ENCODE results near the gene ATG3. TPM values are rescaled to one million over a fixed set of nuclear protein-coding genes. Genes with fewer than 3 reads are reported as not detected.
A peak's percentile ranks its signal among the peaks of the same experiment; 100 is the strongest.
"Not testable (repeated sequence)": the region's sequence is repeated elsewhere in the genome, so short reads cannot be mapped to it uniquely, and the experiment has no call there.

ATG3 gene
- polyA plus RNA-seq, 1 experiment: 60.7 TPM

DNA sequence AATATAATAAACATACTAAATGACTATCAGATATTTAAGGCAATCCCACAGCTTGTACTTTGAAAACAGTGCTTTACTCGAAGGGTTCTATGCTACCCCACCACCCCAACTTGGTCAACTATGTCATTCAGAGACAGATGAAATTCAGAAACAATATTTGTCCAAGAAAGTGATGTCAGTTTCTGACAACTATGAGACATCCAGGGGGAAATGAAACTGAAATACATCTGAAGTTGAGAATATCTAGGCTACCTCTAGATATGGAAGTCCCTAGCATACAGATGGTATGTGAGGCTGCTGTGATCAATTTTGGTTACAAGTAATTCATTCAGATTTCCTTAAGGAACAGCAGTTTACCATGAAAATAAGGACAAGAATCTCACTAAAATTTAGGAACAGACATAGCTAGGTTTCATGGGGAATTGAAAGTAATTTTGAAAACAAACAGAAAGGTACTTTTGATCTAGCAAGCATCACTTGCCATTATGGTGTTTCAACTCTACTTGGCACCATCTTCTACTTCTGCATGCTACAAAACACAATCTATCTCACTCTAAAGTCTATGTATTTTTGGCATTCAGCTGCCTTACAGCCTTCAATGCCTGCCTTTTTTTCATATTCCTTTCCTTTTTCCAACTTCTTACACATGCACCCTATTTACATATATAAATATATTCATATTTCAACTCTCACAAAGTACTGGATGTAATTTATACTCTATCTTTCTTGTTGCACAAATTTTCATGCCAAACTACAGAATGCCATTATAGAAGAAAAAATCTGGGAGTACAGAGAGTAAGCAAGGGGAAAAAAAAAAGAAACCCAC lies 21.7 kb downstream of the ATG3 start:
- Histone ChIP-seq H3K9me3 (ENCODE audit: control insufficient read depth, insufficient read depth, low read length) (no peaks in the 10 kb centered on the region), H3K27ac (ENCODE audit: low read depth, low read length) (no peak overlapping the region), H3K4me3 (ENCODE audit: low read depth, low read length) (no peak overlapping the region), H3K27me3 (ENCODE audit: control insufficient read depth, insufficient read depth, low read length) (no peaks in the 10 kb centered on the region)
- TF ChIP-seq, protein P1, sequence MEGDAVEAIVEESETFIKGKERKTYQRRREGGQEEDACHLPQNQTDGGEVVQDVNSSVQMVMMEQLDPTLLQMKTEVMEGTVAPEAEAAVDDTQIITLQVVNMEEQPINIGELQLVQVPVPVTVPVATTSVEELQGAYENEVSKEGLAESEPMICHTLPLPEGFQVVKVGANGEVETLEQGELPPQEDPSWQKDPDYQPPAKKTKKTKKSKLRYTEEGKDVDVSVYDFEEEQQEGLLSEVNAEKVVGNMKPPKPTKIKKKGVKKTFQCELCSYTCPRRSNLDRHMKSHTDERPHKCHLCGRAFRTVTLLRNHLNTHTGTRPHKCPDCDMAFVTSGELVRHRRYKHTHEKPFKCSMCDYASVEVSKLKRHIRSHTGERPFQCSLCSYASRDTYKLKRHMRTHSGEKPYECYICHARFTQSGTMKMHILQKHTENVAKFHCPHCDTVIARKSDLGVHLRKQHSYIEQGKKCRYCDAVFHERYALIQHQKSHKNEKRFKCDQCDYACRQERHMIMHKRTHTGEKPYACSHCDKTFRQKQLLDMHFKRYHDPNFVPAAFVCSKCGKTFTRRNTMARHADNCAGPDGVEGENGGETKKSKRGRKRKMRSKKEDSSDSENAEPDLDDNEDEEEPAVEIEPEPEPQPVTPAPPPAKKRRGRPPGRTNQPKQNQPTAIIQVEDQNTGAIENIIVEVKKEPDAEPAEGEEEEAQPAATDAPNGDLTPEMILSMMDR (IDR thresholded peaks at IDR 0.05; ENCODE audit: low read depth, low read length): no peak
- CTCF ChIA-PET: interaction anchor here (0.6 to 1.3 kb wide), 3 partner anchors 11 to 572 kb away, joined by 3 read pairs; partner anchors contain the start of gene SLC9C1
- POLR2A ChIA-PET: no interaction called here
- no peak for DNase-seq (ENCODE audit: low read depth, low spot score)

DNA sequence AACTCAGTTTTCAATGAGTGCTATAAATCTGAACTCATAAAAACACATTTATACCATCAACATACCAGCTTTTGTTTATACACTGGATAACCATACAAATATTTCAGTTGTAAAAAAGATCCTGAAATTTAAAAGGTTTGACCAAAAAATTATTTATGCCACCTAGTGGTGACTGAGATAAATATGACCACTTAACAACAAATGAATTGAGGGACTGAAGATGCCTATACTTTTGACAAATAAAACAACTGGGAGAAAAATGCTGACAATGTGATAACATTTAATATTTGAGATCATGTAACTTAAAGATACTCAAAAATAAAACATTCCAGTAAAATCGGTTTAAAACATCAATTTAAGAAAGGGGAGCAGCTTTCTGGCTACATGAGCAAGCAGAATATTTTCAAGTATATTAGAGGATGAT lies 30.4 kb downstream of the ATG3 start:
- H3K27ac ChIP-seq (ENCODE audit: low read depth, low read length): no peak overlapping the region
- CTCF ChIA-PET: interaction anchor here (0.6 to 1.6 kb wide), 16 partner anchors 11 to 420 kb away, joined by 3 to 57 read pairs (median 4); partner anchors contain the start of genes ATG3, SLC35A5 and SLC9C1
- TF ChIP-seq, protein P1 (IDR thresholded peaks at IDR 0.05; ENCODE audit: low read depth, low read length): peak; percentile 53
- peak; percentile 6 for DNase-seq (ENCODE audit: low read depth, low spot score)
- H3K4me3 ChIP-seq (ENCODE audit: low read depth, low read length): no peak overlapping the region
- no peaks in the 10 kb centered on the region for H3K9me3 ChIP-seq (ENCODE audit: control insufficient read depth, insufficient read depth, low read length)
- POLR2A ChIA-PET: no interaction called here
- H3K27me3 ChIP-seq (ENCODE audit: control insufficient read depth, insufficient read depth, low read length): no peaks in the 10 kb centered on the region

DNA sequence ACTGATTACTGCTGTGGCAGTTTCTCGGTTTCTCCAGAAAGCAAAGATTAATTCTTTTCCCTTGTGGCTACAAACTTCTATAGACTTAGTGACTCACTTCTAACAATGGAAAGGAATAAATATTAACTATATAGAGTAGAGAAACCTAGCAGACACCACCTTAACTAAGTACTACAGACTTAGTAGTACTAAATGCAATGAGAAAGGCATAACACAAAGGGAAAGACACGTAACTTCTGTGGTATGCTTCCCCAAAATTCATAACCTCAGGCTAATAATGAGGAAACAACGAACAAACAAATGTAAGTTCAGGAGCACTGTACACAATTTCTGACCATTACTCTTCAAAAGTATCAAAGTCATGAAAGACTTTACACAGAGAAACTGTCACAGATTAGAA lies 31.2 kb downstream of the ATG3 start:
- ChIA-PET CTCF (interaction anchor here (0.6 to 1.6 kb wide), 14 partner anchors 10 to 419 kb away, joined by 3 to 57 read pairs (median 4); partner anchors contain the start of genes ATG3, SLC35A5 and SLC9C1), POLR2A (no interaction called here)
- H3K27ac ChIP-seq (ENCODE audit: low read depth, low read length): no peak overlapping the region
- H3K9me3 ChIP-seq (ENCODE audit: control insufficient read depth, insufficient read depth, low read length): no peaks in the 10 kb centered on the region
- DNase-seq (ENCODE audit: low read depth, low spot score): no peak
- no peak overlapping the region for H3K4me3 ChIP-seq (ENCODE audit: low read depth, low read length)
- TF ChIP-seq, protein P1 (IDR thresholded peaks at IDR 0.05; ENCODE audit: low read depth, low read length): no peak
- H3K27me3 ChIP-seq (ENCODE audit: control insufficient read depth, insufficient read depth, low read length): no peaks in the 10 kb centered on the region

DNA sequence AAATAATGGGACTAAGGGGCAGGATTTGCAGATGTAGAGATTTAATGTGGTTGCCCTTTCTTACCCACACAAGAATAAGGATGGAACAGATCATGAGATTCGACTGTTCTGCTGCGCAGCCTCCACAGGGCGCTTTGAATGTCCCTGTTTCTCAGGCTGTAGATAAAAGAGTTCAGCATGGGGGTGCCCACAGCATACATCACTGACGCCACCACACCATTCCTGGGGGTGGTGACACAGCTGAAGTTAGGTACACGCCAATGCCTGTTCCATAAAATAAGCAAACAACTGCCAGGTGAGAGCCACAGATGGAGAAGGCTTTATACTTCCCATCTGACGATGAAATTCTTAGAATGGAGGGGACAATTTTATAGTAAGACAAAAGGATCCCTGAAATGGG lies 37.6 kb downstream of the ATG3 start:
- CTCF ChIA-PET; H3K27me3 ChIP-seq (ENCODE audit: control insufficient read depth, insufficient read depth, low read length); H3K4me3 ChIP-seq (ENCODE audit: low read depth, low read length); DNase-seq (ENCODE audit: low read depth, low spot score); H3K27ac ChIP-seq (ENCODE audit: low read depth, low read length); POLR2A ChIA-PET; H3K9me3 ChIP-seq (ENCODE audit: control insufficient read depth, insufficient read depth, low read length): not testable (repeated sequence)

DNA sequence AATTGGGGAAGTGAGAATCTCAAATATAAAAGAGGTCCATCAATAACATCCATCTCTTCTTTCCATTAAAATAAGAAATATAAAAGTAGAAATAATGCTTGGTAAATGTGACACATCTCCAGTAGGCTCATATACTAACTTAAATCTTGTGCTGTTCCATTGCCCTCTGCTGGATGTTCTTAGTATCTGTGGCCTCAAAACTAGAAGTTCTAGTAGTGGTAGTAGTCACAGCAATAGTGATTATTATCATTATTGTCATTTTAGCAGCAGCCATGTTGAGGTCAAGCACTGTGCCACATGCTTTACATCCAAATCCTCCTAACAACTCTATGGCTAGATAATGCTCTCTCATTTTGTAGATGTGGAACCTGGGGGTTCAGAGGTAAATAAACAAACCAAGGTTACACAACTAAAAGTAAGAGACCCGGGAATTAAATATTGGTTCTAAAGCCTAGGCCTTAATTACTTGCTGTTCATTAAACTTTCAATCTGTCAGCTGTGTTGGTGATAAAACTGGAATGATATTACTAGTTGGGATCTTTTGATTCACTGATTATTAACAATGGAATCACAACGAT lies 42.2 kb downstream of the ATG3 start:
- POLR2A ChIA-PET: no interaction called here
- Histone ChIP-seq H3K9me3 (ENCODE audit: control insufficient read depth, insufficient read depth, low read length) (no peaks in the 10 kb centered on the region), H3K27ac (ENCODE audit: low read depth, low read length) (no peak overlapping the region), H3K27me3 (ENCODE audit: control insufficient read depth, insufficient read depth, low read length) (no peaks in the 10 kb centered on the region), H3K4me3 (ENCODE audit: low read depth, low read length) (no peak overlapping the region)
- CTCF ChIA-PET: interaction anchor here (0.7 to 3.6 kb wide), 21 partner anchors 9 to 408 kb away, joined by 3 to 67 read pairs (median 4); partner anchors contain the start of genes ATG3, CD200, SLC35A5 and SLC9C1
- TF ChIP-seq, protein P1 (IDR thresholded peaks at IDR 0.05; ENCODE audit: low read depth, low read length): peak; percentile 81
- DNase-seq (ENCODE audit: low read depth, low spot score): peak; percentile 50

DNA sequence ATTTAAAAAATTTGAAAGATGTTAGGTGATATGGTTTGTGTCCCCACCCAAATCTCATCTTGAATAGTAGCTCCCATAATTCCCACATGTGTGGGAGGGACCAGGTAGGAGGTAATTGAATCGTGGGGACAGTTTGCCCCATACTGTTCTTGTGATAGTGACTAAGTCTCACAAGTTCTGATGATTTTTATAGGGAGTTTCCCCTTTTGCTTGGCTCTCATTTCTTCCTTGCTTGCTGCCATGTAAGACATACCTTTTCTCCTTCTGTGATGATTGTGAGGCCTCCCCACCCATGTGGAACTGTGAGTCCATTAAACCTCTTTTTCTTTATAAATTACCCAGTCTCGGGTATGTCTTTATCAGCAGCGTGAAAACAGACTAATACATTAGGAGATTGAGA lies 42.8 kb downstream of the ATG3 start:
- H3K4me3 ChIP-seq (ENCODE audit: low read depth, low read length); POLR2A ChIA-PET; H3K27ac ChIP-seq (ENCODE audit: low read depth, low read length); H3K27me3 ChIP-seq (ENCODE audit: control insufficient read depth, insufficient read depth, low read length); DNase-seq (ENCODE audit: low read depth, low spot score); H3K9me3 ChIP-seq (ENCODE audit: control insufficient read depth, insufficient read depth, low read length): not testable (repeated sequence)
- CTCF ChIA-PET: interaction anchor here (0.6 to 3.6 kb wide), 7 partner anchors 12 to 407 kb away, joined by 3 to 67 read pairs (median 5); partner anchors contain the start of genes CD200 and SLC9C1
